Measurements from ENCODE around the gene RAPGEF2. TPM values are rescaled to one million over a fixed set of nuclear protein-coding genes. Genes with fewer than 3 reads are reported as not detected.
"Not testable (repeated sequence)": the region's sequence is repeated elsewhere in the genome, so short reads cannot be mapped to it uniquely, and the experiment has no call there.

Gene RAPGEF2
- total RNA-seq, 1 experiment from 2014 or later = 29.8 TPM

GRCh38 chr4:159178979-159179969 is 76.4 kb downstream of the RAPGEF2 start:
- peaks cover 60% of the 10 kb centered on the region for H3K79me2 ChIP-seq (ENCODE audit: low read depth)
- H4K20me1 ChIP-seq (ENCODE audit: insufficient read depth) = no peaks in the 10 kb centered on the region
- BruUV-seq (replicated peaks) = no TSS peak
- CTCF ChIA-PET = interaction anchor here (0.6 kb wide), 1 partner anchor 80 kb away, joined by 6 read pairs; no protein-coding TSS in a partner anchor
- H3F3A ChIP-seq (ENCODE audit: insufficient read depth, low read depth) = peaks cover 16% of the 10 kb centered on the region
- POLR2A ChIA-PET (ENCODE audit: unreplicated experiment) = no interaction called here
- no peak overlapping the region for H3K4me2 ChIP-seq
- H3K27me3 ChIP-seq (ENCODE audit: insufficient read depth, low read depth) = no peaks in the 10 kb centered on the region
- H2AFZ ChIP-seq = no peak overlapping the region
- H3K4me3 ChIP-seq = no peak overlapping the region
- no peak for DNase-seq
- intact Hi-C loops (cut with micrococcal nuclease; ENCODE audit: unreplicated experiment) = no loop called here
- no peak for TF ChIP-seq EZH2 (IDR thresholded peaks at IDR 0.05; ENCODE audit: low read depth)
- no peak for TF ChIP-seq CTCF (conservative IDR thresholded peaks at IDR 0.05)
- H3K9me2 ChIP-seq (ENCODE audit: insufficient read depth) = no peaks in the 10 kb centered on the region
- no peaks in the 10 kb centered on the region for H3K9me3 ChIP-seq (ENCODE audit: insufficient read depth, low read depth)
- H3K27ac ChIP-seq = no peak overlapping the region
- peaks cover 16% of the 10 kb centered on the region for H3K4me1 ChIP-seq (replicated peaks; ENCODE audit: insufficient read depth)
- no peaks in the 10 kb centered on the region for H3K36me3 ChIP-seq (ENCODE audit: low read depth)

GRCh38 chr4:159183885-159184605 is 81.2 kb downstream of the RAPGEF2 start:
- H3K9me3 ChIP-seq (ENCODE audit: insufficient read depth, low read depth); H3K9me2 ChIP-seq (ENCODE audit: insufficient read depth); H3K27me3 ChIP-seq (ENCODE audit: insufficient read depth, low read depth); H3K4me2 ChIP-seq; intact Hi-C loops (cut with micrococcal nuclease; ENCODE audit: unreplicated experiment); H2AFZ ChIP-seq; DNase-seq; H4K20me1 ChIP-seq (ENCODE audit: insufficient read depth); H3K27ac ChIP-seq; H3F3A ChIP-seq (ENCODE audit: insufficient read depth, low read depth); H3K4me3 ChIP-seq; H3K36me3 ChIP-seq (ENCODE audit: low read depth); BruUV-seq (replicated peaks); H3K4me1 ChIP-seq (replicated peaks; ENCODE audit: insufficient read depth); CTCF ChIA-PET: not testable (repeated sequence)
- peaks cover 32% of the 10 kb centered on the region for H3K79me2 ChIP-seq (ENCODE audit: low read depth)
- POLR2A ChIA-PET (ENCODE audit: unreplicated experiment) = interaction anchor here (0.7 kb wide), 1 partner anchor 69 kb away, joined by 3 read pairs; no protein-coding TSS in a partner anchor

- no peak for DNase-seq
- no peak overlapping the region for H2AFZ ChIP-seq
- H3K27me3 ChIP-seq (ENCODE audit: insufficient read depth, low read depth) = no peaks in the 10 kb centered on the region
- no peaks in the 10 kb centered on the region for H3F3A ChIP-seq (ENCODE audit: insufficient read depth, low read depth)
- no peaks in the 10 kb centered on the region for H3K9me2 ChIP-seq (ENCODE audit: insufficient read depth)
- POLR2A ChIA-PET (ENCODE audit: unreplicated experiment) = no interaction called here
- BruUV-seq (replicated peaks) = no TSS peak
- TF ChIP-seq CTCF (conservative IDR thresholded peaks at IDR 0.05) = no peak
- no peak for TF ChIP-seq EZH2 (IDR thresholded peaks at IDR 0.05; ENCODE audit: low read depth)
- no peak overlapping the region for H3K4me2 ChIP-seq
- H3K36me3 ChIP-seq (ENCODE audit: low read depth) = no peaks in the 10 kb centered on the region
- intact Hi-C loops (cut with micrococcal nuclease; ENCODE audit: unreplicated experiment) = no loop called here
- H4K20me1 ChIP-seq (ENCODE audit: insufficient read depth) = 0 out of 2 replicates have a peak, but pooled peaks cover 3% of the 10 kb centered on the region
- no peaks in the 10 kb centered on the region for H3K9me3 ChIP-seq (ENCODE audit: insufficient read depth, low read depth)
- 0 out of 2 replicates have a peak, but pooled peaks cover 6% of the 10 kb centered on the region for H3K4me1 ChIP-seq (replicated peaks; ENCODE audit: insufficient read depth)
- CTCF ChIA-PET = no interaction called here
- H3K27ac ChIP-seq = no peak overlapping the region
- no peak overlapping the region for H3K4me3 ChIP-seq
- H3K79me2 ChIP-seq (ENCODE audit: low read depth) = peaks cover 17% of the 10 kb centered on the region; the same call in 1 of the 2 replicates
Observed at GRCh38 chr4:159185591-159186023, 82.7 kb downstream of the RAPGEF2 start.

Measured in PC-9 (cell line).